IMR-90 (cell line): Measurements from ENCODE around the gene XRN1. TPM values are rescaled to one million over a fixed set of nuclear protein-coding genes. Genes with fewer than 3 reads are reported as not detected.

Experiments used
- ATAC-seq: fragments of 200-7000 bp; cut with Tn5 transposase; 2 replicates; pipeline ENCODE4 v1.9.1; 2020; ENCODE audit warnings: low read depth, mild to moderate bottlenecking, moderate library complexity
- BruUV-seq: library from RNA; stranded (reverse); fragments of 400-500 nt; replicated peaks from 2 replicates; lab custom pipeline; 2021; lab: Mats Ljungman, UMichigan
- CTCF ChIA-PET: fragments of 300-600 bp; formaldehyde crosslinking; extraction: SDS; loops from one replicate; lab custom pipeline; 2021; ENCODE audit warnings: antibody characterized with exemption; lab: Yijun Ruan, JAX
- POLR2A ChIA-PET: fragments of 300-600 bp; sonication (Branson Sonifier 250); formaldehyde crosslinking; loops from one replicate; lab custom pipeline; 2022; ENCODE audit warnings: antibody characterized with exemption; ENCODE audit not compliant: unreplicated experiment; lab: Charles Lee
- DNase-seq: peaks from one replicate; pipeline ENCODE4 v3.0.0; 2013
- H2AFZ ChIP-seq: replicated peaks from 2 replicates; pipeline ENCODE3; 2013; ENCODE audit warnings: low read length, mild to moderate bottlenecking; ENCODE audit not compliant: poor library complexity
- H2AK5ac ChIP-seq: 2 replicates; pipeline ENCODE4 v1.6.1; 2013; ENCODE audit warnings: low read depth, low read length, inconsistent platforms
- H2AK9ac ChIP-seq: replicated peaks from 2 replicates; pipeline ENCODE3; 2013; ENCODE audit warnings: mild to moderate bottlenecking, low read depth, low read length, moderate library complexity; ENCODE audit not compliant: poor library complexity
- H2BK120ac ChIP-seq: 2 replicates; pipeline ENCODE4 v1.6.1; 2013; ENCODE audit warnings: low read depth, low read length, inconsistent platforms
- H2BK15ac ChIP-seq: 3 replicates; pipeline ENCODE4 v1.6.1; 2013; ENCODE audit warnings: low read depth, low read length, inconsistent platforms
- H2BK20ac ChIP-seq: 2 replicates; pipeline ENCODE4 v1.6.1; 2013; ENCODE audit warnings: low read depth, mild to moderate bottlenecking, inconsistent platforms, low read length, moderate library complexity
- H2BK5ac ChIP-seq: 2 replicates; pipeline ENCODE4 v1.6.1; 2013; ENCODE audit warnings: mild to moderate bottlenecking, low read depth, low read length, inconsistent platforms; ENCODE audit not compliant: poor library complexity, severe bottlenecking
- H3K14ac ChIP-seq: replicated peaks from 2 replicates; pipeline ENCODE4 v1.6.1; 2013; ENCODE audit warnings: low read depth, low read length, inconsistent platforms
- H3K18ac ChIP-seq: 2 replicates; pipeline ENCODE4 v1.6.1; 2013; ENCODE audit warnings: low read depth, low read length, control low read depth
- H3K23ac ChIP-seq: 2 replicates; pipeline ENCODE4 v1.6.1; 2013; ENCODE audit warnings: low read depth, low read length, inconsistent platforms
- H3K27ac ChIP-seq: 2 replicates; pipeline ENCODE4 v1.5.1; 2013; ENCODE audit warnings: mild to moderate bottlenecking, control low read depth, low read length; ENCODE audit not compliant: insufficient read depth
- H3K27me3 ChIP-seq: 2 replicates; pipeline ENCODE4 v1.6.1; 2013; ENCODE audit warnings: low read length; ENCODE audit not compliant: control insufficient read depth, insufficient read depth
- H3K36me3 ChIP-seq: 2 replicates; pipeline ENCODE4 v1.6.1; 2013; ENCODE audit warnings: low read length, mixed read lengths; ENCODE audit not compliant: control insufficient read depth, insufficient read depth
- H3K4ac ChIP-seq: 2 replicates; pipeline ENCODE4 v1.6.1; 2013; ENCODE audit warnings: low read depth, low read length, inconsistent platforms
- H3K4me1 ChIP-seq: 2 replicates; pipeline ENCODE4 v1.6.1; 2013; ENCODE audit warnings: low read length, mixed read lengths; ENCODE audit not compliant: control insufficient read depth, insufficient read depth
- H3K4me2 ChIP-seq: 2 replicates; pipeline ENCODE4 v1.6.1; 2013; ENCODE audit warnings: low read depth, mild to moderate bottlenecking, control low read depth, low read length, moderate library complexity
- H3K4me3 ChIP-seq: 2 replicates; pipeline ENCODE4 v1.5.1; 2013; ENCODE audit warnings: low read depth, mild to moderate bottlenecking, control low read depth, low read length, moderate library complexity; ENCODE audit not compliant: insufficient read depth
- H3K56ac ChIP-seq: 2 replicates; pipeline ENCODE4 v1.6.1; 2013; ENCODE audit warnings: low read length, inconsistent platforms; ENCODE audit not compliant: insufficient read depth; ENCODE audit errors: extremely low read depth
- H3K79me1 ChIP-seq, 2 experiments: 2 replicates each; pipeline ENCODE4 v1.6.1; 2013; ENCODE audit warnings: low read length in 2 of 2, inconsistent platforms in 1 of 2, low read depth in 1 of 2
- H3K9ac ChIP-seq: 2 replicates; pipeline ENCODE4 v1.6.1; 2013; ENCODE audit warnings: low read depth, low read length, control low read depth
- H3K9me1 ChIP-seq: 2 replicates; pipeline ENCODE4 v1.6.1; 2013; ENCODE audit warnings: low read length, inconsistent platforms; ENCODE audit not compliant: insufficient read depth
- H3K9me3 ChIP-seq: 2 replicates; pipeline ENCODE4 v1.6.1; 2013; ENCODE audit warnings: low read length; ENCODE audit not compliant: control insufficient read depth, insufficient read depth
- H4K20me1 ChIP-seq: 2 replicates; pipeline ENCODE4 v1.6.1; 2013; ENCODE audit warnings: low read length, inconsistent platforms; ENCODE audit not compliant: insufficient read depth
- H4K5ac ChIP-seq: 2 replicates; pipeline ENCODE4 v1.6.1; 2013; ENCODE audit warnings: mild to moderate bottlenecking, low read depth, low read length, control low read depth
- H4K8ac ChIP-seq, 2 experiments: 2 replicates each; pipeline ENCODE4 v1.6.1; 2013; ENCODE audit warnings: low read depth in 2 of 2, low read length in 2 of 2, control low read depth in 1 of 2, inconsistent platforms in 1 of 2
- H4K91ac ChIP-seq: 2 replicates; pipeline ENCODE4 v1.6.1; 2013; ENCODE audit warnings: low read depth, low read length, inconsistent platforms; ENCODE audit not compliant: insufficient read depth
- BHLHE40 ChIP-seq: fragments of 150-350 bp; IDR thresholded peaks from 2 replicates; pipeline ENCODE4 v1.6.1; 2016; ENCODE audit warnings: mild to moderate bottlenecking, low read depth, low read length
- CEBPB ChIP-seq: IDR thresholded peaks from 2 replicates; pipeline ENCODE4 v1.6.1; 2012; ENCODE audit warnings: low read depth, low read length, improper control_type of control experiment
- WGBS, 2 experiments: methylation state at CpG; one replicate each; pipeline versions ENCODE4 v1.1.5 to v1.1.7; 2013; ENCODE audit warnings: missing lambda C conversion rate in 2 of 2; ENCODE audit not compliant: insufficient read length in 1 of 2; ENCODE audit errors: extremely low coverage in 2 of 2; 5-methylcytosine and 5-hydroxymethylcytosine counted together
- dilution Hi-C: fragments of 300-500 bp; cut with HindIII; formaldehyde crosslinking; loops from one replicate; pipeline ENCODE4 v1.14.3; 2018; ENCODE audit warnings: low sequenced_read_pairs; ENCODE audit not compliant: unreplicated experiment
- in situ Hi-C: fragments of 300-500 bp; cut with MboI; formaldehyde crosslinking; loops from 3 replicates; pipeline ENCODE4 v1.14.3; 2019; ENCODE audit warnings: low sequenced_read_pairs, inconsistent platforms, mixed read lengths
- intact Hi-C: fragments of 100-400 bp; cut with micrococcal nuclease; formaldehyde crosslinking; loops from 2 replicates; pipeline ENCODE4 v1.10.0; 2022
- polyA plus RNA-seq, 3 experiments: library from polyadenylated mRNA; depleted of rRNA; stranded (reverse); fragments of >200 nt; gene quantifications; 2 replicates each; pipeline ENCODE4 v1.2.3, GENCODE V29; 2012; ENCODE audit warnings: low replicate concordance in 1 of 3
- total RNA-seq: library from RNA; depleted of rRNA; stranded (reverse); fragments of >200 nt; gene quantifications from 2 replicates; pipeline ENCODE4 v1.2.3, GENCODE V29; 2012

XRN1 gene
- total and polyA plus RNA-seq, 2 of the 4 experiments (the other 2 are of a cell fraction), result 6.0 to 21.5 TPM

GRCh38 chr3:142276781-142277180 lies 171.1 kb downstream of the XRN1 start:
- Histone ChIP-seq H3K9me1 (peaks cover 7% of the 10 kb centered on the region), H3K18ac (peak overlapping the region; percentile 79; the same call in 1 of the 2 replicates), H3K9me3 (no peaks in the 10 kb centered on the region), H2BK15ac (peak overlapping the region; percentile 22; the same call in 1 of the 3 replicates), H3K14ac (peak overlapping the region; percentile 12), H3K4me3 (no peak overlapping the region), H3K4me2 (peak overlapping the region; percentile 53; the same call in 1 of the 2 replicates), H3K23ac (peak overlapping the region; percentile 48; the same call in 1 of the 2 replicates), H3K4me1 (peaks cover 9% of the 10 kb centered on the region), H3K79me1 (no peaks in the 10 kb centered on the region), H2BK5ac (peak overlapping the region; percentile 35), H4K5ac (peak overlapping the region; percentile 10; the same call in 1 of the 2 replicates), H4K91ac (peak overlapping the region; percentile 36; the same call in 1 of the 2 replicates), H2AFZ (peak overlapping the region; percentile 61), H3K4ac (peak overlapping the region; percentile 77), H4K20me1 (no peaks in the 10 kb centered on the region), H3K56ac (no peak overlapping the region), H3K36me3 (no peaks in the 10 kb centered on the region), H2AK5ac (peak overlapping the region; percentile 36; the same call in 1 of the 2 replicates), H2AK9ac (no peak overlapping the region), H2BK120ac (peak overlapping the region; percentile 36; the same call in 1 of the 2 replicates), H2BK20ac (peak overlapping the region; percentile 38; the same call in 1 of the 2 replicates), H3K27ac (peak overlapping the region; percentile 10; the same call in 1 of the 2 replicates), H3K27me3 (no peaks in the 10 kb centered on the region), H4K8ac (peak overlapping the region; percentile 48 to 60), H3K9ac (peak overlapping the region; percentile 42; the same call in 1 of the 2 replicates)
- WGBS, 2 experiments, result no CpG with 5 or more reads among the region's 2 CpGs
- in situ Hi-C loops, result loop anchor here (5.0 kb wide), 1 partner anchor 149 kb away; no protein-coding TSS in a partner anchor
- DNase-seq (peak; percentile 67), ATAC-seq (peak; percentile 13; the same call in 1 of the 2 replicates)
- dilution Hi-C loops, result no loop called here
- ChIA-PET POLR2A (no interaction called here), CTCF (no interaction called here)
- TF ChIP-seq BHLHE40, result no peak
- TF ChIP-seq CEBPB, result 0 out of 2 replicates have a peak, but pooled peaks have one; percentile 3
- intact Hi-C loops, result loop anchor here (5.0 kb wide), 2 partner anchors 49 to 534 kb away; partner anchors contain the start of gene GK5
- BruUV-seq, result no TSS peak
